ENCODE results near the gene ITGAD. TPM values are rescaled to one million over a fixed set of nuclear protein-coding genes. Genes with fewer than 3 reads are reported as not detected.
A peak's percentile ranks its signal among the peaks of the same experiment; 100 is the strongest.

ITGAD gene
- polyA plus RNA-seq, 3 donors: 0.04 TPM; not detected in 2

- peak overlapping the region in 5 of 7 donors; percentile 57 to 89 (median 82) for H3K27ac Mint-ChIP-seq
- intact Hi-C loops (cut with micrococcal nuclease): no loop called here
- TF ChIP-seq CTCF (IDR thresholded peaks at IDR 0.05): no peak
These were observed 29.4 kb upstream of the ITGAD start for GRCh38 chr16:31363721-31364120.

DNA sequence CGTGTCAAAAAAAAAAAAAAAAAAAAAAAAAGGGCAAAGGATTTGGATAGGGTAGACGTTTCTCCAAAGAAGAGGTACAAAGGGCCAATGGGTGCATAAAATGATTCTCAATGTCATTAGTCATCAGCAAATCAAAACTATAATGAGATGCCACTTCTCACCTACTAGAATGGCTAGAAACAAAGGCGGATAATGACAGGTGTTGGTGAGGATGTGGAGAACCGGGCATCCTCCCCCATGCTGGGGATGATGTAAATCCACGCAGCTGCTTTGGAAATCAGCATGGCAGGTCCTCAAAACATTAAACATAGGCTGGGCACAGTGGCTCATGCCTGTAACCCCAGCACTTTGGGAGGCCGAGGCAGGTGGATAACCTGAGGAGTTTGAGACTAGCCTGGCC, 28.7 kb upstream of the ITGAD start:
- H3K4me1 ChIP-seq (ENCODE audit: control insufficient read depth in 1 of 2, insufficient read depth in 2 of 2, low read length in 2 of 2): peaks cover 61 to 72% of the 10 kb centered on the region in 2 donors
- intact Hi-C loops (cut with micrococcal nuclease): no loop called here
- H3K27ac Mint-ChIP-seq: peak overlapping the region in 6 of 7 donors; percentile 21 to 89 (median 73)

More at GRCh38 chr16:31363721-31364120, 29.4 kb upstream of the ITGAD start:
- no peak overlapping the region for H3K27ac ChIP-seq (ENCODE audit: low read depth in 1 of 2, low read length in 2 of 2)
- Mint-ChIP-seq H3K4me3 (no peak overlapping the region), H3K9me3 (peaks cover 0 to 2% (median 0%) of the 10 kb centered on the region in 7 donors), H3K27me3 (ENCODE audit: low read depth in 3 of 3) (peaks cover 0 to 4% (median 1%) of the 10 kb centered on the region in 3 donors), H3K4me1 (peaks cover 78% of the 10 kb centered on the region), H3K36me3 (peaks cover 49 to 77% of the 10 kb centered on the region in 2 donors)
- H3K4me3 ChIP-seq (replicated peaks in 1 of 3; ENCODE audit: low read depth in 2 of 3, low read length in 3 of 3): no peak overlapping the region
- H4K20me1 ChIP-seq (ENCODE audit: insufficient read depth, low read length): peaks cover 52% of the 10 kb centered on the region
- H3K4me2 ChIP-seq (replicated peaks; ENCODE audit: extremely low read depth, low read length, poor library complexity, severe bottlenecking): no peak overlapping the region
- H3K9me3 ChIP-seq (replicated peaks in 1 of 2; ENCODE audit: control insufficient read depth in 1 of 2, insufficient read depth in 1 of 2, low read length in 2 of 2): no peaks in the 10 kb centered on the region
- WGBS (ENCODE audit: insufficient coverage): 92% methylated on average over 5 of the region's 8 CpGs
- no peaks in the 10 kb centered on the region for H3K27me3 ChIP-seq (ENCODE audit: control insufficient read depth in 2 of 2, insufficient read depth in 2 of 2, low read length in 2 of 2)
- H3K36me3 ChIP-seq (replicated peaks in 1 of 2; ENCODE audit: control insufficient read depth in 1 of 2, insufficient read depth in 2 of 2, low read length in 2 of 2): peaks cover 26 to 43% of the 10 kb centered on the region in 2 donors
- H3K79me2 ChIP-seq (ENCODE audit: insufficient read depth, low read length): peaks cover 7% of the 10 kb centered on the region
- DNase-seq: no peak
- H2AFZ ChIP-seq (ENCODE audit: insufficient read depth, low read depth, low read length, poor library complexity, severe bottlenecking): no peak overlapping the region
- no peak overlapping the region for H3K9ac ChIP-seq (ENCODE audit: insufficient read depth, low read length, poor library complexity, severe bottlenecking)
- peaks cover 64 to 74% of the 10 kb centered on the region in 2 donors for H3K4me1 ChIP-seq (ENCODE audit: control insufficient read depth in 1 of 2, insufficient read depth in 2 of 2, low read length in 2 of 2)

More for the DNA sequence above, 28.7 kb upstream of the ITGAD start:
- Histone ChIP-seq H3K27ac (ENCODE audit: low read depth in 1 of 2, low read length in 2 of 2) (no peak overlapping the region), H4K20me1 (ENCODE audit: insufficient read depth, low read length) (peaks cover 45% of the 10 kb centered on the region), H3K36me3 (replicated peaks in 1 of 2; ENCODE audit: control insufficient read depth in 1 of 2, insufficient read depth in 2 of 2, low read length in 2 of 2) (peaks cover 28 to 43% of the 10 kb centered on the region in 2 donors), H3K9ac (ENCODE audit: insufficient read depth, low read length, poor library complexity, severe bottlenecking) (no peak overlapping the region), H3K27me3 (ENCODE audit: control insufficient read depth in 2 of 2, insufficient read depth in 2 of 2, low read length in 2 of 2) (no peaks in the 10 kb centered on the region), H3K4me3 (replicated peaks in 1 of 3; ENCODE audit: low read depth in 2 of 3, low read length in 3 of 3) (no peak overlapping the region), H2AFZ (ENCODE audit: insufficient read depth, low read depth, low read length, poor library complexity, severe bottlenecking) (no peak overlapping the region), H3K79me2 (ENCODE audit: insufficient read depth, low read length) (peaks cover 7% of the 10 kb centered on the region), H3K9me3 (replicated peaks in 1 of 2; ENCODE audit: control insufficient read depth in 1 of 2, insufficient read depth in 1 of 2, low read length in 2 of 2) (no peaks in the 10 kb centered on the region), H3K4me2 (replicated peaks; ENCODE audit: extremely low read depth, low read length, poor library complexity, severe bottlenecking) (no peak overlapping the region)
- Mint-ChIP-seq H3K4me1 (peaks cover 74% of the 10 kb centered on the region), H3K36me3 (peaks cover 51 to 74% of the 10 kb centered on the region in 2 donors), H3K9me3 (peaks cover 0 to 2% (median 0%) of the 10 kb centered on the region in 7 donors), H3K4me3 (no peak overlapping the region), H3K27me3 (ENCODE audit: low read depth in 3 of 3) (peaks cover 0 to 4% (median 0%) of the 10 kb centered on the region in 3 donors)
- WGBS (ENCODE audit: insufficient coverage): no CpG with 5 or more reads among the region's 6 CpGs
- no peak for DNase-seq
- no peak for TF ChIP-seq CTCF (IDR thresholded peaks at IDR 0.05)

All from CD14-positive monocyte (primary cell).